Skeletal muscle cell (primary cell): ENCODE data around the gene PTPA.
A peak's percentile ranks its signal among the peaks of the same experiment; 100 is the strongest.

ENCODE experiments used
- DNase-seq: peaks from one replicate; pipeline ENCODE4 v3.0.0-alpha.2; 2010; ENCODE audit warnings: low read depth
- H3K4me3 ChIP-seq: 2 replicates; pipeline ENCODE4 v1.5.1; 2011; ENCODE audit warnings: low read depth, mild to moderate bottlenecking, control low read depth, low read length, moderate library complexity

PTPA gene

GRCh38 chr9:129171993-129172751 is 61.0 kb downstream of the PTPA start:
- no peak for DNase-seq
- H3K4me3 ChIP-seq, result no peak overlapping the region

- no peak overlapping the region for H3K4me3 ChIP-seq
- no peak for DNase-seq
Observed at GRCh38 chr9:129172816-129173215, 61.6 kb downstream of the PTPA start.

- no peak for DNase-seq
- peak overlapping the region; percentile 88 for H3K4me3 ChIP-seq
Observed at GRCh38 chr9:129173296-129174101, 62.3 kb downstream of the PTPA start.

GRCh38 chr9:129174102-129174723 is 63.0 kb downstream of the PTPA start:
- H3K4me3 ChIP-seq, result peak overlapping the region; percentile 88
- peak; percentile 81 for DNase-seq

- DNase-seq, result peak; percentile 80
Observed at GRCh38 chr9:129174724-129175514, 63.7 kb downstream of the PTPA start.

GRCh38 chr9:129175515-129175824 is 64.3 kb downstream of the PTPA start:
- peak overlapping the region; percentile 88 for H3K4me3 ChIP-seq
- no peak for DNase-seq

More at GRCh38 chr9:129174724-129175514, 63.7 kb downstream of the PTPA start:
- peak overlapping the region; percentile 88 for H3K4me3 ChIP-seq

- peak; percentile 68 for DNase-seq
- peak overlapping the region; percentile 88 for H3K4me3 ChIP-seq
Observed at GRCh38 chr9:129175825-129176633, 64.8 kb downstream of the PTPA start.

GRCh38 chr9:129176701-129177442 is 65.7 kb downstream of the PTPA start:
- no peak for DNase-seq
- peak overlapping the region; percentile 88 for H3K4me3 ChIP-seq

- DNase-seq, result no peak
- peak overlapping the region; percentile 88 for H3K4me3 ChIP-seq
Observed at GRCh38 chr9:129177443-129177790, 66.2 kb downstream of the PTPA start.

- peak within 1 kb of the TSS; percentile 88 for H3K4me3 ChIP-seq
Observed at GRCh38 chr9:129177791-129178567, 66.8 kb downstream of the PTPA start, which contains the start of gene IER5L. Gene IER5L (minus strand): TSS chr9:129178261. CDS start chr9:129178052, 209 bp downstream.

GRCh38 chr9:129178568-129179382 is 67.6 kb downstream of the PTPA start:
- no peak for DNase-seq
- H3K4me3 ChIP-seq, result peak overlapping the region; percentile 80

More at GRCh38 chr9:129177791-129178567, 66.8 kb downstream of the PTPA start, which contains the start of gene IER5L:
- DNase-seq, result peak; percentile 84

GRCh38 chr9:129181246-129181645 is 70.0 kb downstream of the PTPA start:
- no peak overlapping the region for H3K4me3 ChIP-seq
- DNase-seq, result no peak

- no peak for DNase-seq
- no peak overlapping the region for H3K4me3 ChIP-seq
Observed at GRCh38 chr9:129182122-129182521, 70.9 kb downstream of the PTPA start.

GRCh38 chr9:129182625-129183494 is 71.6 kb downstream of the PTPA start:
- H3K4me3 ChIP-seq, result no peak overlapping the region
- no peak for DNase-seq

- DNase-seq, result no peak
- H3K4me3 ChIP-seq, result no peak overlapping the region
Observed at GRCh38 chr9:129183495-129184218, 72.4 kb downstream of the PTPA start.
